Kidney epithelial cell (primary cell): ENCODE measurements around the gene ANKFY1. TPM values are rescaled to one million over a fixed set of nuclear protein-coding genes. Genes with fewer than 3 reads are reported as not detected.

ENCODE experiments used
- DNase-seq: peaks from one replicate; pipeline ENCODE4 v3.0.0-alpha.2; 2010; ENCODE audit warnings: low read depth
- H3K27me3 ChIP-seq: 2 replicates; pipeline ENCODE4 v1.6.0; 2011; ENCODE audit warnings: low read length; ENCODE audit not compliant: control insufficient read depth, insufficient read depth
- H3K36me3 ChIP-seq: 2 replicates; pipeline ENCODE4 v1.5.1; 2011; ENCODE audit warnings: low read length; ENCODE audit not compliant: control insufficient read depth, insufficient read depth
- H3K4me3 ChIP-seq: 2 replicates; pipeline ENCODE4 v1.5.1; 2011; ENCODE audit warnings: low read depth, mild to moderate bottlenecking, control low read depth, low read length
- CTCF ChIP-seq: IDR thresholded peaks from 2 replicates; pipeline ENCODE4 v1.5.1; 2011; ENCODE audit warnings: mild to moderate bottlenecking, moderate library complexity, low read length, control low read depth, inconsistent platforms; ENCODE audit not compliant: insufficient read depth, poor library complexity, severe bottlenecking
- total RNA-seq: library from RNA; depleted of rRNA; stranded (reverse); fragments of >200 nt; gene quantifications from 2 replicates; pipeline ENCODE4 v1.2.3, GENCODE V29; 2015

The ANKFY1 gene
- total RNA-seq, 1 donor from 2014 or later, result 39.4 TPM

GRCh38 chr17:4161192-4161966 lies 102.4 kb downstream of the ANKFY1 start:
- DNase-seq, result peak; percentile 63
- TF ChIP-seq CTCF, result peak; percentile 13
- Histone ChIP-seq H3K4me3 (no peak overlapping the region), H3K27me3 (no peaks in the 10 kb centered on the region), H3K36me3 (no peaks in the 10 kb centered on the region)

- Histone ChIP-seq H3K4me3 (no peak overlapping the region), H3K36me3 (no peaks in the 10 kb centered on the region), H3K27me3 (no peaks in the 10 kb centered on the region)
- no peak for TF ChIP-seq CTCF
- no peak for DNase-seq
Measured at GRCh38 chr17:4160294-4160859, 103.4 kb downstream of the ANKFY1 start.

GRCh38 chr17:4159761-4160160 lies 104.0 kb downstream of the ANKFY1 start:
- TF ChIP-seq CTCF, result no peak
- Histone ChIP-seq H3K36me3 (no peaks in the 10 kb centered on the region), H3K27me3 (no peaks in the 10 kb centered on the region), H3K4me3 (no peak overlapping the region)
- no peak for DNase-seq

- Histone ChIP-seq H3K27me3 (no peaks in the 10 kb centered on the region), H3K4me3 (no peak overlapping the region), H3K36me3 (no peaks in the 10 kb centered on the region)
- no peak for TF ChIP-seq CTCF
- no peak for DNase-seq
Measured at GRCh38 chr17:4157618-4158333, 106.0 kb downstream of the ANKFY1 start.

- H3K4me3 ChIP-seq, result no peak overlapping the region
- no peak for DNase-seq
- no peaks in the 10 kb centered on the region for H3K36me3 ChIP-seq
- H3K27me3 ChIP-seq, result no peaks in the 10 kb centered on the region
- no peak for TF ChIP-seq CTCF
Measured at GRCh38 chr17:4156750-4157381, 106.9 kb downstream of the ANKFY1 start.
